Ishikawa (cell line): ENCODE results near the gene DNTT.

Experiments used
- CEBPB ChIP-seq: IDR thresholded peaks from 2 replicates; pipeline ENCODE4 v1.6.1; 2012
- CREB1 ChIP-seq: IDR thresholded peaks from 2 replicates; pipeline ENCODE4 v1.6.1; 2012; ENCODE audit warnings: low read depth
- EGR1 ChIP-seq: IDR thresholded peaks from 2 replicates; pipeline ENCODE4 v1.6.1; 2012
- EP300 ChIP-seq: IDR thresholded peaks from 2 replicates; pipeline ENCODE4 v1.6.1; 2012; ENCODE audit warnings: borderline replicate concordance
- FOXM1 ChIP-seq: IDR thresholded peaks from 2 replicates; pipeline ENCODE4 v1.6.1; 2012; ENCODE audit warnings: low read depth, borderline replicate concordance
- NFIC ChIP-seq: IDR thresholded peaks from 2 replicates; pipeline ENCODE4 v1.6.1; 2012
- RAD21 ChIP-seq: IDR thresholded peaks from 2 replicates; pipeline ENCODE4 v1.6.1; 2012; ENCODE audit warnings: low read depth
- TAF1 ChIP-seq: IDR thresholded peaks from 2 replicates; pipeline ENCODE4 v1.6.1; 2012; ENCODE audit warnings: low read depth, mild to moderate bottlenecking
- TCF12 ChIP-seq: IDR thresholded peaks from 2 replicates; pipeline ENCODE4 v1.6.1; 2012; ENCODE audit warnings: low read depth
- TEAD4 ChIP-seq: IDR thresholded peaks from 2 replicates; pipeline ENCODE4 v1.6.1; 2012
- YY1 ChIP-seq: IDR thresholded peaks from 2 replicates; pipeline ENCODE4 v1.6.1; 2012; ENCODE audit warnings: low read depth
- ZBTB7A ChIP-seq: IDR thresholded peaks from 2 replicates; pipeline ENCODE4 v1.6.1; 2012; ENCODE audit warnings: low read depth
- TF ChIP-seq, protein P1 (sequence below): IDR thresholded peaks from 2 replicates; pipeline ENCODE4 v1.6.1; 2012
- TF ChIP-seq, protein P2 (sequence below): IDR thresholded peaks from 2 replicates; pipeline ENCODE4 v1.6.1; 2012; ENCODE audit warnings: low read depth, mild to moderate bottlenecking
- TF ChIP-seq, protein P3 (sequence below): IDR thresholded peaks from 2 replicates; pipeline ENCODE4 v1.6.1; 2012

Gene DNTT

DNA sequence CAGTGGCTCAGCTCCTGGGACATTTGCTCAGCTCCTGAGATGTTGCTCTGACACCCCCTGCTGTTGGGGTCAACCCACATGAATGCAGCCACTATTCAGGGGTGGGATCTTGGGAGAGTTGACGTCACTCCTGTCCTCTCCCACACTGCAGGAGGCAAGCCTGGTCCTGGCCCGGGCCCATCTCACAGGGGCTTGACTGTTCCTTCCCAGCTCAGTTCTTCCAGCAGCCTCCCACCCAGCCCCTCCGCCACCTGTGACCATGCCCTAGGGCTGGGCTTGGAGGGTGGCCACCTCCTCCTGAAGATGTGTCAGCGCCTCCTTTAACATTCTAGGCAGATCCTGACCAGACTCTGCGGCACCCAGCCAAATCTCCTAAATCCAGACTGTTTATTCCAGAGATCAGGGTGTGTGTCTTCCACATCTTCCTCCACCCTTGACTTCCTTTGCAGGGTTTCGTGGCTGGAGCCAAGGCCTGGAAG lies 73.6 kb downstream of the DNTT start:
- no peak for TF ChIP-seq ZBTB7A
- no peak for TF ChIP-seq RAD21
- TF ChIP-seq EGR1, result no peak
- TF ChIP-seq, protein P1, sequence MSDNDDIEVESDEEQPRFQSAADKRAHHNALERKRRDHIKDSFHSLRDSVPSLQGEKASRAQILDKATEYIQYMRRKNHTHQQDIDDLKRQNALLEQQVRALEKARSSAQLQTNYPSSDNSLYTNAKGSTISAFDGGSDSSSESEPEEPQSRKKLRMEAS, result no peak
- no peak for TF ChIP-seq CEBPB
- TF ChIP-seq YY1, result no peak
- no peak for TF ChIP-seq FOXM1
- TF ChIP-seq TAF1, result no peak
- TF ChIP-seq TEAD4, result no peak
- TF ChIP-seq, protein P2, sequence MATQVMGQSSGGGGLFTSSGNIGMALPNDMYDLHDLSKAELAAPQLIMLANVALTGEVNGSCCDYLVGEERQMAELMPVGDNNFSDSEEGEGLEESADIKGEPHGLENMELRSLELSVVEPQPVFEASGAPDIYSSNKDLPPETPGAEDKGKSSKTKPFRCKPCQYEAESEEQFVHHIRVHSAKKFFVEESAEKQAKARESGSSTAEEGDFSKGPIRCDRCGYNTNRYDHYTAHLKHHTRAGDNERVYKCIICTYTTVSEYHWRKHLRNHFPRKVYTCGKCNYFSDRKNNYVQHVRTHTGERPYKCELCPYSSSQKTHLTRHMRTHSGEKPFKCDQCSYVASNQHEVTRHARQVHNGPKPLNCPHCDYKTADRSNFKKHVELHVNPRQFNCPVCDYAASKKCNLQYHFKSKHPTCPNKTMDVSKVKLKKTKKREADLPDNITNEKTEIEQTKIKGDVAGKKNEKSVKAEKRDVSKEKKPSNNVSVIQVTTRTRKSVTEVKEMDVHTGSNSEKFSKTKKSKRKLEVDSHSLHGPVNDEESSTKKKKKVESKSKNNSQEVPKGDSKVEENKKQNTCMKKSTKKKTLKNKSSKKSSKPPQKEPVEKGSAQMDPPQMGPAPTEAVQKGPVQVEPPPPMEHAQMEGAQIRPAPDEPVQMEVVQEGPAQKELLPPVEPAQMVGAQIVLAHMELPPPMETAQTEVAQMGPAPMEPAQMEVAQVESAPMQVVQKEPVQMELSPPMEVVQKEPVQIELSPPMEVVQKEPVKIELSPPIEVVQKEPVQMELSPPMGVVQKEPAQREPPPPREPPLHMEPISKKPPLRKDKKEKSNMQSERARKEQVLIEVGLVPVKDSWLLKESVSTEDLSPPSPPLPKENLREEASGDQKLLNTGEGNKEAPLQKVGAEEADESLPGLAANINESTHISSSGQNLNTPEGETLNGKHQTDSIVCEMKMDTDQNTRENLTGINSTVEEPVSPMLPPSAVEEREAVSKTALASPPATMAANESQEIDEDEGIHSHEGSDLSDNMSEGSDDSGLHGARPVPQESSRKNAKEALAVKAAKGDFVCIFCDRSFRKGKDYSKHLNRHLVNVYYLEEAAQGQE, result no peak
- no peak for TF ChIP-seq EP300
- TF ChIP-seq, protein P3, sequence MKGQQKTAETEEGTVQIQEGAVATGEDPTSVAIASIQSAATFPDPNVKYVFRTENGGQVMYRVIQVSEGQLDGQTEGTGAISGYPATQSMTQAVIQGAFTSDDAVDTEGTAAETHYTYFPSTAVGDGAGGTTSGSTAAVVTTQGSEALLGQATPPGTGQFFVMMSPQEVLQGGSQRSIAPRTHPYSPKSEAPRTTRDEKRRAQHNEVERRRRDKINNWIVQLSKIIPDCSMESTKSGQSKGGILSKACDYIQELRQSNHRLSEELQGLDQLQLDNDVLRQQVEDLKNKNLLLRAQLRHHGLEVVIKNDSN, result no peak
- TF ChIP-seq TCF12, result no peak
- no peak for TF ChIP-seq CREB1
- no peak for TF ChIP-seq NFIC

DNA sequence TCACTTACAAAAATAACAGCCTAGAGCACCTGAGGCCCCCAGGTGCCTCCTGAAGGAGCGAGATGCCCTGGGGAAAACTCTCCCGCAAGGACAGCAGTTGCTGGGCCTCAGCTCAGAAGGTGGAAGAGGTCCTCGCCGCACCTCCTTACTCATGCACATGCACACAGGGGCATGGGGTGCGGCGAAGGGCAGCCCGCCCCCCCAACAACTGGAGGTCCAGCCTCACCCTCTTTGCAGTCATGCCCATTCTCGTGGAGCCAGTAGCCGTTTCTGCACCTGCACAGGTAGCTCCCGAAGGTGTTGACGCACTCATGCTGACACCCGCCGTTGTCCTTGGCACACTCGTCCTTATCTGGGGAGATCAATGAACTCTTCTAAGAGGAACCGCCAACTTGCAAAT lies 74.5 kb downstream of the DNTT start:
- no peak for TF ChIP-seq ZBTB7A
- no peak for TF ChIP-seq EP300
- TF ChIP-seq, protein P2, result no peak
- no peak for TF ChIP-seq RAD21
- no peak for TF ChIP-seq CREB1
- TF ChIP-seq, protein P3, result no peak
- no peak for TF ChIP-seq YY1
- TF ChIP-seq TCF12, result no peak
- TF ChIP-seq, protein P1, result no peak
- no peak for TF ChIP-seq TAF1
- no peak for TF ChIP-seq TEAD4
- TF ChIP-seq FOXM1, result no peak
- no peak for TF ChIP-seq CEBPB
- TF ChIP-seq NFIC, result no peak
- no peak for TF ChIP-seq EGR1

DNA sequence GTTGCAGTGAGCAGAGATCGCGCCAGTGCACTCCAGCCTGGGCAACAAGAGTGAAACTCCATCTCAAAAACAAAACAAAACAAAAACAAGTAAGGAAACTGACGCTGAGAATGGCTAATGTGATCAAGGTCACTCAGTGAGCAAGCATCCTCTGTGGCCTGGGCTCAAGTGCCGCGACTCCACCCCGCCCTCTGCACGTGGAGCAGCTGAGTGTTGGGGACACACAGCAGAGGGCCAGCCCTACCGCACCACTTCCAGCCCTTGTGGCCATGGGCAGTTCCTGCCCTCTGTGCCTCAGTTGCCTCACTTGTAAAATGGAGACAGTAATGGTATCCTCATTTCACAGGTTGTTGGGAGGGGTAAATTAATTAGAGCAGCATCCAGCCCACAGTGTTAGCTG lies 75.5 kb downstream of the DNTT start:
- no peak for TF ChIP-seq YY1
- TF ChIP-seq TCF12, result no peak
- no peak for TF ChIP-seq CEBPB
- TF ChIP-seq EP300, result no peak
- no peak for TF ChIP-seq TAF1
- TF ChIP-seq FOXM1, result no peak
- TF ChIP-seq, protein P2, result no peak
- TF ChIP-seq TEAD4, result no peak

DNA sequence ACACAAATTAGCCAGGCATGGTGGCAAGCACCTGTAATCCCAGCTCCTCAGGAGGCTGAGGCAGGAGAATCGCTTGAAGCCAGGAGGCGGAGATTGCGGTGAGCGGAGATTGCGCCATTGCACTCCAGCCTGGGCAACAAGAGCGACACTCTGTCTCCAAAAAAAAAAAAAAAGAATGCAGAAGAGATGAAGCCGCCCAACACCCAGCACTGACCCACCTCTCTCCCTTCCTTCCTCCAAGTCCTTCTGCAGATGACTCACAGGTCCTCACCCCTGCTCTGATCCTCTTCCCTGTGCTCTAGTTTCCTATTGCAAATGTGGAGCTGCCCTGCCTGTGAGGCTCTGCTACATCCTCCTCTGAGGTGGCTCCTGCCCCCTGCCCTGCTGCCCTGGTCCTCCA lies 76.6 kb downstream of the DNTT start:
- no peak for TF ChIP-seq RAD21
- TF ChIP-seq, protein P1, result no peak
- no peak for TF ChIP-seq CREB1
- no peak for TF ChIP-seq EP300
- TF ChIP-seq FOXM1, result no peak
- no peak for TF ChIP-seq EGR1
- TF ChIP-seq TCF12, result no peak
- TF ChIP-seq TAF1, result no peak
- no peak for TF ChIP-seq NFIC
- no peak for TF ChIP-seq YY1
- TF ChIP-seq CEBPB, result no peak
- TF ChIP-seq, protein P3, result no peak
- TF ChIP-seq, protein P2, result no peak
- TF ChIP-seq ZBTB7A, result no peak
- no peak for TF ChIP-seq TEAD4
